Activated CD8-positive, alpha-beta T cell treated with anti-CD3 and anti-CD28 coated beads, Interleukin-2, amount 10 ng/mL, durations not matched to agents 7 days and 5 days (primary cell): ENCODE results near the gene CACNA1H. TPM values are rescaled to one million over a fixed set of nuclear protein-coding genes. Genes with fewer than 3 reads are reported as not detected.

Source experiments
- ATAC-seq: fragments of 150-1000 bp; cut with Tn5 transposase; one replicate; pipeline ENCODE4 v1.10.0; 2021; ENCODE audit warnings: moderate library complexity
- CTCF ChIA-PET: fragments of 350-600 bp; sonication (Branson Sonifier 250); formaldehyde crosslinking; loops from one replicate; lab custom pipeline; 2021; ENCODE audit warnings: antibody characterized with exemption; lab: Charles Lee
- POLR2A ChIA-PET: fragments of 350-600 bp; sonication (Branson Sonifier 250); formaldehyde crosslinking; loops from one replicate; lab custom pipeline; 2021; ENCODE audit warnings: antibody characterized with exemption; lab: Charles Lee
- DNase-seq: peaks from one replicate; pipeline ENCODE4 v3.0.0-alpha.2; 2020
- H3K27ac Mint-ChIP-seq: one replicate; pipeline ENCODE4 v1.8.0; 2021; ENCODE audit warnings: mild to moderate bottlenecking, mixed read lengths
- H3K27me3 Mint-ChIP-seq: one replicate; pipeline ENCODE4 v1.8.0; 2021; ENCODE audit warnings: low read depth, mixed read lengths
- H3K36me3 Mint-ChIP-seq: one replicate; pipeline ENCODE4 v1.8.0; 2021; ENCODE audit warnings: low read depth, mixed read lengths
- H3K4me1 Mint-ChIP-seq: one replicate; pipeline ENCODE4 v1.8.0; 2021; ENCODE audit warnings: low read depth, mixed read lengths
- H3K4me3 Mint-ChIP-seq: one replicate; pipeline ENCODE4 v1.8.0; 2021; ENCODE audit warnings: mild to moderate bottlenecking, mixed read lengths
- H3K9me3 Mint-ChIP-seq: one replicate; pipeline ENCODE4 v1.8.0; 2022; ENCODE audit warnings: mixed read lengths; ENCODE audit not compliant: insufficient read depth
- total RNA-seq, 2 experiments: library from RNA; stranded (reverse); gene quantifications; one replicate each; pipeline ENCODE4 v1.2.3, GENCODE V29; 2021

Gene CACNA1H
- total RNA-seq, 2 experiments from 2014 or later: 0.57 to 0.92 TPM

DNA sequence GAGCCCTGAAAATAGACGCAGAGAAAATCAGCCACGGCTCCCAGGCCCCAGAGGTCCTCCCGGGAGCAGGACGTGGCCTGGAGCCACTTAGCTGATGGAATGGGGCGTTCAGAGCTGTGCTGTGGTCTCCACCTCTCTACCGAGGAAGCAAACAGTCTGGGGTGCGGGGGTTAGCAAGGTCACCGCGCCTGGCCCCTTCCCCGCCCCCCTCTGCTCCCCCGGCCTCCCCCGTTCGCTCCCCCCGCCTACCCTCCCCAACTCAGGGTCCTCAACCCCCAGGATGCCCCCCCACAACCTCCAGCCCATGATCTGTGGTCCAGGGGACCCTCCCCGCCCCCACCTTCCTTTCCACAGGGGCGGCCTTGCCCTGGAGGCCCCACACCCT lies 36.2 kb upstream of the CACNA1H start:
- no peaks in the 10 kb centered on the region for H3K27me3 Mint-ChIP-seq
- no peaks in the 10 kb centered on the region for H3K4me1 Mint-ChIP-seq
- no peaks in the 10 kb centered on the region for H3K9me3 Mint-ChIP-seq
- DNase-seq: no peak
- no peak for ATAC-seq
- H3K36me3 Mint-ChIP-seq: no peaks in the 10 kb centered on the region
- H3K27ac Mint-ChIP-seq: no peak overlapping the region
- no peak overlapping the region for H3K4me3 Mint-ChIP-seq
- CTCF ChIA-PET: no interaction called here
- POLR2A ChIA-PET: interaction anchor here (0.6 kb wide), 1 partner anchor 9 kb away, joined by 3 read pairs; no protein-coding TSS in a partner anchor

DNA sequence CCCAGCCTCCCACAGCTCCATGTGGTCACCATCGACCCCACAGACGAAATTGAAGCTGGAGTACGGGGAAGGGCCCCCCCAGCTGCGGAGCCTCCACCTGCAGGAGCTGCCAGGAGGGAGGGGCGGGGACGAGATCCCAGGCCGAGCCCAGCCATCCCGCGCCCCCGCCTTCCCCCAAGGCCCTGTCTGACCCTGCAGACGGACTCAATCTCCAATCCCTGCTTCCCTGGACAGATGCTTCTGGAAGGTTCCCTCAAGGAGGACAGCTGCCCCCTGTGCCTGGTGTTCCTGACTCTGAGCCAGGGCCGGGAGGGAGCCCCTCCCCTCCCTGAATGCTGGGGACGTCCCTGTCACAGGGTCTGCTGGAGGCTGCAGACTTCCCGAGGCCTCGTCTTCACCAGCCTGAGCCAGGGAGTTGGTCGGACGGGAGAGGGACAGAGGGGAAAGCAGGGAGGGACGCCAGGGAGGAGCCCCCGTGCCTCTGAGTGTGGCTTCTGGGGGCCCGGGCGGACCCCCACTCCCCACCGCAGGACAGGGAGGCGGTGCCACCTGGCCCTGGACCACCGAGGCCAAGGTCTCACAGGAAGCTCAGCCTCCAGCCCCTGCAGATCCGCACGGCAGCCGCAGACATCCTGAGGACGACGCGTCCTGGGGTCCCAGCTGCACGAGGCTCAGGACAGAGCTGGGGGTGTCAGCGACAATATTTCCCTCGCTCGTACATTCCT lies 35.6 kb upstream of the CACNA1H start:
- no peaks in the 10 kb centered on the region for H3K27me3 Mint-ChIP-seq
- POLR2A ChIA-PET: interaction anchor here (0.6 kb wide), 1 partner anchor 9 kb away, joined by 3 read pairs; no protein-coding TSS in a partner anchor
- H3K27ac Mint-ChIP-seq: no peak overlapping the region

DNA sequence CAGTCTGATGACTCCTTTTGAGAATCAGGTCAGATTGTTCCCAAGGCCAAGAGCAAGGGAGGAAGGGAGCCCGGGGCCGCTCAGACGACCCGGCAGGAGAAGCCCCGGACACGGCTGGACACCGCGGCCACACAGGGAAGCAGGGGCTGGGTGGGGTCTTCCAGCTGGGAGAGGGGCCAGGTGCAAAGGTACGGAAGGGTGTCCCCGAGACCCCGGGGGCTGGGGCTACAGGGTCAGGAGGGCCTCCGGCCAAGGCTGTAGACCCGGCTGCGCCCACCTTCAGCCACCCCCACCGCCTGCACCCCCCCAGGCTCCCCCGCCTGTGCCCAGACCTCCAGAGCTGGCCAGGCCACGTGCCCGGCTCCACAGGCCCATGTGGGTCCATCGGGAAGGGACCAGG lies 35.0 kb upstream of the CACNA1H start:
- Mint-ChIP-seq H3K4me1 (no peaks in the 10 kb centered on the region), H3K9me3 (no peaks in the 10 kb centered on the region), H3K4me3 (no peak overlapping the region), H3K27me3 (no peaks in the 10 kb centered on the region), H3K27ac (no peak overlapping the region), H3K36me3 (no peaks in the 10 kb centered on the region)
- no peak for ATAC-seq
- CTCF ChIA-PET: no interaction called here
- DNase-seq: no peak
- POLR2A ChIA-PET: no interaction called here

More for the DNA sequence above, 35.6 kb upstream of the CACNA1H start:
- no peak for DNase-seq
- Mint-ChIP-seq H3K4me3 (no peak overlapping the region), H3K4me1 (no peaks in the 10 kb centered on the region), H3K36me3 (no peaks in the 10 kb centered on the region), H3K9me3 (no peaks in the 10 kb centered on the region)
- ATAC-seq: no peak
- CTCF ChIA-PET: no interaction called here

DNA sequence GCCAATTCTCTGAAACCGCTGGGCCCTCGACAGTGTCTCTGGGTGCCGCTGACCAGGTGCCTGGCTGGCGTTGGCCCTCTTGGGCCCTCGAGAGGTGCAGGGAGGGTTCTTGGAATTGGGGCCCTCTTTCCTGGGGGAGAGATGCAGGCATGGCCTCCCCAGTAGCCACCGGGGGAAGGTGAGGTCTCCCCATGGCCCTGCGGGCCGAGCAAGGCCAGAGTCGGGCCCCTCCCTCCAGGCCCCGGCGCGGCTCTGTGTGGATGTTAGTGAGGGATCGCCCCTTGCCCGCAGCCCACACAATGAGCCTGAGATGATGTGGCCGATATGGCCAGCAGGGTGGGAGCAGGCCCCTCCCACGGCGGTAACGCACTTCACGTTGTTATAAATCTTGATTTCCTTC lies 33.8 kb upstream of the CACNA1H start:
- ChIA-PET CTCF (no interaction called here), POLR2A (no interaction called here)
- no peaks in the 10 kb centered on the region for H3K9me3 Mint-ChIP-seq
- DNase-seq: no peak
- no peak overlapping the region for H3K4me3 Mint-ChIP-seq
- no peaks in the 10 kb centered on the region for H3K4me1 Mint-ChIP-seq
- no peaks in the 10 kb centered on the region for H3K36me3 Mint-ChIP-seq
- no peak for ATAC-seq
- no peak overlapping the region for H3K27ac Mint-ChIP-seq
- H3K27me3 Mint-ChIP-seq: no peaks in the 10 kb centered on the region

DNA sequence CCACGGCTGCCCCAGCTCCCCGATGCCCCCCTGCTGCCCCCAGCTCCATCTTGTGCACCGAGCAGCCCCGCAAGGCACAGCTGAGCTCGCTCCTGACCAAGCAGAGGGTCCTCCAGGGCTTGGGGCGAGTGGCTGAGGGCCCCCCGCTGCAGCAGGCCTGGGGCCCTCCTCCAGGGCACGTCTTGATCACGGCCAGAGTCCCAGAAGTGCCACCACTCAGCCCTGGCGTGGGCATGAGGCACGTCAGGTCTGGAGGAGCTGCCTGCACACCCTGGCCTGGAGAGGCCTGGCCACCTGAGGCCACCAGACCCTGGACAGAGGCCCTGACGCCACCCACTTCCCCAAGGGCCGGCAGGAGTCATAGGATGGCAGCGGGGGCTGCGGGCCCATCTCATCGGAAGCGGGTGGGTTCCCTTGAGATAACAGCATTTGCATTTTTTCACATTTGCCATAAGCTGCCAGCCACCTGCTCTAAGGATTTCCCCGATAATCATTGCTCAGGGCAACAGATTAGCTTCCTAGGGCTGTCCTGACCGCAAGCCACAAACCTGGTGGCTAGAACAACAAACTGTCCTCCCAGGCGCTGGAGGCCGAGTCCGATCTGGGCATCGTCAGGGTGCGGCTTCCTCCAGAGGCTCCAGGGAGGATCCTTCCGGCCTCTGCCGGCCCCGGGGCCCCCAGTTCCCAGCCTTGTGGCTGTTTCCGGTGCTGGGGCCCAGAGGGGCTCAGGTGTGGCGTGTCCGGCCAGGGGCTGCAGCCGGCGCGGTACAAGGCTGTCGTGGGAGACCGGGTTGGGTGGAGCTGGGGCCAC lies 32.9 kb upstream of the CACNA1H start:
- ATAC-seq (no peak), DNase-seq (no peak)
- Mint-ChIP-seq H3K4me3 (no peak overlapping the region), H3K36me3 (no peaks in the 10 kb centered on the region), H3K27ac (no peak overlapping the region), H3K4me1 (no peaks in the 10 kb centered on the region), H3K27me3 (no peaks in the 10 kb centered on the region), H3K9me3 (no peaks in the 10 kb centered on the region)
- CTCF ChIA-PET: no interaction called here
- POLR2A ChIA-PET: no interaction called here

DNA sequence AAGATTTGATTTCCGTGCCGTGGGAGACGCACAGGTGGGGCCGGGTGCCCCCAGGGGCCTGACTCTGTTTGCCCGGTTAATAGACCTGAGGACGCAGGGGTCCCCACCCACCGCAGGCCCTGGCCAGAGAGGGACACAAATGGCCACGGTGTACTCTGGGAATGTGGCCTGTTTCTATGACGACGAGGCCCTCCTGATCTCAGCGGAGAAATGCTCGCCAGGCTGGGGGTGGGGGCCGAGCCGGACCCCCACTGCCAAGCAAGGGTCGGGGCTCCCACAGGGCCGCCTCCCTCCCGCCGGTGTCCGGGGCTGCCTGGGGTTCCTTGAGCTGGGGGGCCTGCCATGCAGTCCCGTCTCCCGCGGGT lies 32.3 kb upstream of the CACNA1H start:
- ChIA-PET POLR2A (no interaction called here), CTCF (no interaction called here)
- no peaks in the 10 kb centered on the region for H3K4me1 Mint-ChIP-seq
- no peak overlapping the region for H3K27ac Mint-ChIP-seq
- H3K9me3 Mint-ChIP-seq: no peaks in the 10 kb centered on the region
- no peaks in the 10 kb centered on the region for H3K27me3 Mint-ChIP-seq
- DNase-seq (no peak), ATAC-seq (no peak)
- H3K4me3 Mint-ChIP-seq: no peak overlapping the region
- no peaks in the 10 kb centered on the region for H3K36me3 Mint-ChIP-seq

DNA sequence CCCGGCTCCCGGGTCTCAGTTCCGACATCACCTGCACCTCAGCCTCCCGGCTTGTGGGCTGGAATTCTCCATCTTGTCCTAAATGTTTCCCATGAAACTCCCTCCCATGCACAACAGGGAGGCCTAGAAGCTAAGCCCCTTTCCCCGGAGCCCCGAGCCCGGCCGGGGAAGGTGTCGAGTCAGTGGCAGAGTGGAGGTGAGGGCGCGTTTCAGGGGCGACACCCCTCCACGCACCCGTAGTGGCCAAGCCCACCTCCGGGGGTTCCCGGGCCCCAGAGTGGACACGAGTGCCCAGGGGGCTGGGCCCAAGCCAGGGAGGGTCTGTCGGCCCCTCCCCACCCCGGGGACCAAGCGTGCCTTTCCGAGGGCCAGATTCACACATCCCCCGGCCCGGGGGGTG lies 31.9 kb upstream of the CACNA1H start:
- Mint-ChIP-seq H3K9me3 (no peaks in the 10 kb centered on the region), H3K36me3 (no peaks in the 10 kb centered on the region), H3K27me3 (no peaks in the 10 kb centered on the region), H3K27ac (no peak overlapping the region), H3K4me3 (no peak overlapping the region), H3K4me1 (no peaks in the 10 kb centered on the region)
- ATAC-seq (no peak), DNase-seq (no peak)
- ChIA-PET POLR2A (no interaction called here), CTCF (no interaction called here)

DNA sequence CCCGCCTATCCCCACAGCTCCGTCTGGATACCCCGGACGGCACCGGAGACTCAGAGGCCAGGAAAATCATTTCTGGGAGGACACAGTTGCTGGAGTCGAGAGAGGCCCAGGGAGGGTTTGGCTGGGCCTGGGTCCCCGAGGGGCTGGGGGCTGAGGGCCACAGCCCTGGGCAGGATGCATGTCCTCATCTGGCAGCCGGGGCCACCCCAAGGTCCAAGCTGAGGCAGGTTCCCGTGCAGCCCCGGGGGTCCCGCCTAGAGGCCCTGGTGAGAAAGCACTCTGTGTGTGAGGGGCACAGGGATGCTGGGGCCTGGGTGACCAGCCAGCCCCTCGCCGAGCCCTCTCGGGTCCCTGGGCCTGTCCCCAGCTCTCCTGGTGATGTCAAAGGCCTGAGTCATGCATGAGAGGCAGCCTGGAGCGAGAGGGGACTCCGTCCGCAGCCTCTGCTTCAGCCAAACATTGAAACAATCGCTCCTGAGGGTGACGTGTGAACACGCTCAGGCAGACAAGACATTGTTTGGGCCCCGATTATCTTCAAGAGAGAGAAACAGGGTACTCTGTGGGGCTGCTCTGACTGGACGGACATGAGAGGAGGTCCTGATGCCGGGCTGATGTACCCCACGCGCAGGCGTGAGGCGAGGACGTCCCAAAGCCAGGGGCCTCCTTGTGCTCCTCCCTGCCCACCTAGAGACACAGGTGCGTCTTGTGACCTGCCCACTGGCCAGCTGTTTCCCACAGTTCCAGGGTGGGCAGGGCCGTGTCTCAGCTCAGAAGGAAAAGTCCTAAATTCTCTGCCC lies 31.1 kb upstream of the CACNA1H start:
- POLR2A ChIA-PET: no interaction called here
- no peak overlapping the region for H3K4me3 Mint-ChIP-seq
- no peak overlapping the region for H3K27ac Mint-ChIP-seq
- no peaks in the 10 kb centered on the region for H3K36me3 Mint-ChIP-seq
- CTCF ChIA-PET: no interaction called here
- H3K4me1 Mint-ChIP-seq: no peaks in the 10 kb centered on the region
- DNase-seq (no peak), ATAC-seq (no peak)
- no peaks in the 10 kb centered on the region for H3K9me3 Mint-ChIP-seq
- H3K27me3 Mint-ChIP-seq: no peaks in the 10 kb centered on the region

DNA sequence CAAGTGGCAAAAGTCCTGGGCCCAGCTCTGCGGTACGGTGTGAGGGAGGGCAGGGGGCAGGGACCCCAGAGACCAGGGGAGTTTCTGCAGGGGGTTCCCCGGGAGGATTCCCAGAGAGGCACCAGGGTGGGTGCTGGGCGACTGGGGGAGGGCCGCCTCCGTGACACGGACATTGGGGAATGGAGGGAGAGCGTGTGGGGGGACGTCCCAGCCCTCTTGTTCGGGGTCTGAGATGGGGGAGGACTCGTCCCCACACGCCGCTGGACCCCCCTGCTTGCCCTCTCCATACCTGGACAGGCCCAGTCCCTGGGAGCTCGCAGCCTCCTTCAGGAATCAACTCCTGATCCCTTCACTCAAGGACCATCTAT lies 30.5 kb upstream of the CACNA1H start:
- no peaks in the 10 kb centered on the region for H3K9me3 Mint-ChIP-seq
- DNase-seq (no peak), ATAC-seq (no peak)
- CTCF ChIA-PET: no interaction called here
- H3K4me1 Mint-ChIP-seq: no peaks in the 10 kb centered on the region
- H3K27me3 Mint-ChIP-seq: no peaks in the 10 kb centered on the region
- no peaks in the 10 kb centered on the region for H3K36me3 Mint-ChIP-seq
- POLR2A ChIA-PET: no interaction called here
- H3K4me3 Mint-ChIP-seq: no peak overlapping the region
- no peak overlapping the region for H3K27ac Mint-ChIP-seq

DNA sequence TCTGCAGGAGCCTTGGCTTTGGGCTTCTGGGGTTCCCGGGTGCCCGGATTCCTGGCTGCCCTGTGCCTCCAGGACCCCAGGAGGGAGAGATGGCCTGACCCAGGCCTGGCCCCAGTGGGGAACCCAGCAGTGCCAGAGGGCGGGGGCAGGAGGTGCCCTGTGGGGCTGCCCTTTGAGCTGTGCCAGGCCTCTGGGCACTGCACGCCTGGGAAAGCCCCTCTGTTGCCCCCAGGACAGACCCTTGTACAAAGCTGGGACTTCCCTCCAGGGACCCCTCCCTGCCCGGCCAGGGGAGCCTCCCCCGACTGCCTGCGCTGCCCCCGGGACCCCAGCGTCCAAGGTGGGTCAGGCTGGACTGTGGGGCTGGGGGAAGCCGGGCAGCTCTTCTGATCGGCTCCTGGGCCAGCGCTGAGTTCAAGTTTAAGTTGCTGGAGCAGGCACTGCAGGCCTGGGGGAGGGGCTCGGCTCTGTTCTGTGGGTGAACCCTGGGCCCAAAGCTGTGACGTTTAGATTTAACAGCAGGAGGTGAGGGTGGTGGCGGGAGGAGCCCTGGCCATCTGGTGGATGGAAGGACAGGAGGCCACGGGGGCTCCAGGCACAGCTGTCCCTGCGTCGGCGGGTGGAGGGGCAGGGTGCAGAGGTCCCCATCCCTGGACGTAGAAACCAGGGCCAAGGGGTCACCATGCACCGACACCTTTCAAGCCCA lies 29.2 kb upstream of the CACNA1H start:
- ATAC-seq (no peak), DNase-seq (no peak)
- no peak overlapping the region for H3K27ac Mint-ChIP-seq
- ChIA-PET CTCF (no interaction called here), POLR2A (no interaction called here)
- H3K9me3 Mint-ChIP-seq: no peaks in the 10 kb centered on the region
- H3K36me3 Mint-ChIP-seq: no peaks in the 10 kb centered on the region
- no peaks in the 10 kb centered on the region for H3K4me1 Mint-ChIP-seq
- no peaks in the 10 kb centered on the region for H3K27me3 Mint-ChIP-seq
- no peak overlapping the region for H3K4me3 Mint-ChIP-seq

DNA sequence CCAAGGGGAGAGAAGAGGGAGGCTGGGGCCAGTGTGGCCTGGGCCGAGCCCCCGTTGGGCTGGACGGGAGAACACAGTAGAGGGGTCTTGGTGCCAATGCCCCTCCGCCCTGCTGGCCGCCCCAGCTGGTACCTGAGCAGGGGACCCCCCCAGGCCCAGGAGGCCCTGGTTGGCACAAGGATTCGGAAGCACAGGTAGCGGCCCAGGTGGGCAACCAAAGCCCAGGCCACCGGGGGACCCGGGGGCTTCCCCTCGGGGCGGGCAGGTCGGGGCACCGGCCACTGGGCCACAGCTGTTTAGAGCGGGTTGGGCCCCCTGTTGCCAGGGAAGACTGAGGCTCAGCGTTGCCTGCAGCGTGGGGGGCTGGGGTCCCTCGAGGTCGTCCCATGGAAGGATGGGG lies 28.6 kb upstream of the CACNA1H start:
- no peaks in the 10 kb centered on the region for H3K9me3 Mint-ChIP-seq
- no peak overlapping the region for H3K4me3 Mint-ChIP-seq
- H3K27ac Mint-ChIP-seq: no peak overlapping the region
- ATAC-seq (no peak), DNase-seq (no peak)
- no peaks in the 10 kb centered on the region for H3K4me1 Mint-ChIP-seq
- H3K27me3 Mint-ChIP-seq: no peaks in the 10 kb centered on the region
- ChIA-PET POLR2A (no interaction called here), CTCF (no interaction called here)
- H3K36me3 Mint-ChIP-seq: no peaks in the 10 kb centered on the region
